ENCODE measurements around the gene BACH2.

Gene BACH2

GRCh38 chr6:90301816-90302215 is 5.2 kb upstream of the BACH2 start:
- H3K27ac ChIP-seq, result no peak overlapping the region
- no peak for TF ChIP-seq CTCF (conservative IDR thresholded peaks at IDR 0.05)

- 0 out of 2 replicates have a peak overlapping the region, but pooled peaks have one; percentile 75 for H3K27ac ChIP-seq
- TF ChIP-seq CTCF (conservative IDR thresholded peaks at IDR 0.05), result no peak
Measured at GRCh38 chr6:90298459-90299053, 1.9 kb upstream of the BACH2 start.

- peak overlapping the region; percentile 75; the same call in 1 of the 2 replicates for H3K27ac ChIP-seq
- no peak for TF ChIP-seq CTCF (conservative IDR thresholded peaks at IDR 0.05)
Measured at GRCh38 chr6:90297867-90298381, 1.3 kb upstream of the BACH2 start.

- peak overlapping the region; percentile 75; the same call in 1 of the 2 replicates for H3K27ac ChIP-seq
Measured at GRCh38 chr6:90297115-90297866, 648 bp upstream of the BACH2 start.

GRCh38 chr6:90295854-90296340 is 746 bp downstream of the BACH2 start:
- TF ChIP-seq CTCF (conservative IDR thresholded peaks at IDR 0.05), result no peak
- peak overlapping the region; percentile 75 for H3K27ac ChIP-seq

More at GRCh38 chr6:90297115-90297866, 648 bp upstream of the BACH2 start:
- TF ChIP-seq CTCF (conservative IDR thresholded peaks at IDR 0.05), result no peak

- TF ChIP-seq CTCF (conservative IDR thresholded peaks at IDR 0.05), result peak; percentile 45
- peak overlapping the region; percentile 75; the same call in 1 of the 2 replicates for H3K27ac ChIP-seq
Measured at GRCh38 chr6:90294989-90295853, 1.4 kb downstream of the BACH2 start.
